CD4-positive, alpha-beta T cell (primary cell): ENCODE results near the gene SHOC1. TPM values are rescaled to one million over a fixed set of nuclear protein-coding genes. Genes with fewer than 3 reads are reported as not detected.

Experiments
- ATAC-seq: fragments of 200-7000 bp; cut with Tn5 transposase; one replicate; pipeline ENCODE4 v1.10.0; 2022; ENCODE audit warnings: mild to moderate bottlenecking; ENCODE audit not compliant: poor library complexity
- CTCF ChIA-PET: fragments of 350-600 bp; sonication (Branson Sonifier 250); formaldehyde crosslinking; loops from one replicate; lab custom pipeline; 2021; ENCODE audit warnings: antibody characterized with exemption, inconsistent platforms; lab: Charles Lee
- POLR2A ChIA-PET: fragments of 350-600 bp; sonication (Branson Sonifier 250); formaldehyde crosslinking; loops from one replicate; lab custom pipeline; 2021; ENCODE audit warnings: antibody characterized with exemption, inconsistent platforms; lab: Charles Lee
- DNase-seq, 14 experiments: peaks; one replicate each; pipeline ENCODE4 v3.0.0-alpha.2; 2013 to 2020; ENCODE audit warnings: mixed read lengths in 2 of 14
- H3K27ac ChIP-seq, 2 donors: one replicate each; pipeline versions ENCODE4 v1.5.1 to v1.7.0; 2013; ENCODE audit warnings: low read length in 2 of 2, low read depth in 1 of 2, mild to moderate bottlenecking in 1 of 2
- H3K27me3 ChIP-seq, 2 experiments: 1 replicate in 1 of 2; 2 replicates in 1 of 2; pipeline versions ENCODE4 v1.6.1 to v1.7.0; 2013; ENCODE audit warnings: low read length in 2 of 2, control low read depth in 1 of 2, mild to moderate bottlenecking in 1 of 2, moderate library complexity in 1 of 2; ENCODE audit not compliant: insufficient read depth in 2 of 2, control insufficient read depth in 1 of 2
- H3K36me3 ChIP-seq: one replicate; pipeline ENCODE4 v1.6.1; 2013; ENCODE audit warnings: low read length, control low read depth; ENCODE audit not compliant: insufficient read depth
- H3K4me1 ChIP-seq: one replicate; pipeline ENCODE4 v1.6.1; 2013; ENCODE audit warnings: low read length, control low read depth; ENCODE audit not compliant: insufficient read depth
- H3K4me3 ChIP-seq: one replicate; pipeline ENCODE4 v1.5.1; 2013; ENCODE audit warnings: mild to moderate bottlenecking, low read length, moderate library complexity
- H3K9me3 ChIP-seq, 2 experiments: 1 replicate in 1 of 2; 2 replicates in 1 of 2; pipeline versions ENCODE4 v1.6.1 to v1.7.0; 2013; ENCODE audit warnings: low read length in 2 of 2, mild to moderate bottlenecking in 2 of 2, control low read depth in 1 of 2, moderate library complexity in 1 of 2; ENCODE audit not compliant: control insufficient read depth in 1 of 2, insufficient read depth in 1 of 2
- H3K27ac Mint-ChIP-seq: one replicate; pipeline ENCODE4 v1.8.0; 2020; ENCODE audit warnings: mixed read lengths
- H3K27me3 Mint-ChIP-seq: one replicate; pipeline ENCODE4 v1.8.0; 2021; ENCODE audit warnings: mixed read lengths
- H3K36me3 Mint-ChIP-seq: one replicate; pipeline ENCODE4 v1.8.0; 2021; ENCODE audit warnings: low read depth, mixed read lengths
- H3K4me1 Mint-ChIP-seq: one replicate; pipeline ENCODE4 v1.8.0; 2021; ENCODE audit warnings: low read depth, mixed read lengths
- H3K4me3 Mint-ChIP-seq: one replicate; pipeline ENCODE4 v1.8.0; 2020; ENCODE audit warnings: mild to moderate bottlenecking, mixed read lengths
- H3K9me3 Mint-ChIP-seq: one replicate; pipeline ENCODE4 v1.8.0; 2020; ENCODE audit warnings: mixed read lengths
- CTCF ChIP-seq: fragments of 200-600 bp; IDR thresholded peaks from one replicate; pipeline ENCODE4 v1.8.0; 2022; ENCODE audit warnings: antibody characterized with exemption, mild to moderate bottlenecking
- intact Hi-C, 2 experiments: fragments of 100-400 bp; cut with DNase I in 1 of 2; cut with micrococcal nuclease in 1 of 2; formaldehyde crosslinking; loops; one replicate each; pipeline versions ENCODE4 v1.15.1 to v1.9.0; 2023 to 2025; cut with DNase I, micrococcal nuclease
- total RNA-seq, 174 experiments: library from RNA in 2 of 174; stranded (reverse) in 2 of 174; gene quantifications; one replicate each; pipeline ENCODE4 v1.2.3 and lab custom pipeline; 2021 to 2026

Gene SHOC1
- total RNA-seq, 2 experiments from 2014 or later = not detected

GRCh38 chr9:111759762-111760639 is 34.7 kb downstream of the SHOC1 start:
- Histone ChIP-seq H3K4me3 (no peak overlapping the region), H3K4me1 (no peaks in the 10 kb centered on the region), H3K27ac (no peak overlapping the region), H3K27me3 (no peaks in the 10 kb centered on the region), H3K9me3 (no peaks in the 10 kb centered on the region), H3K36me3 (no peaks in the 10 kb centered on the region)
- peak in 12 of 14 experiments; percentile 6 to 81 (median 32) for DNase-seq
- Mint-ChIP-seq H3K9me3 (no peaks in the 10 kb centered on the region), H3K36me3 (no peaks in the 10 kb centered on the region), H3K4me3 (no peak overlapping the region), H3K27ac (no peak overlapping the region), H3K27me3 (no peaks in the 10 kb centered on the region), H3K4me1 (peaks cover 5% of the 10 kb centered on the region)
- peak; percentile 88 for TF ChIP-seq CTCF
- POLR2A ChIA-PET = interaction anchor here (1.0 to 1.3 kb wide), 3 partner anchors 137 to 315 kb away, joined by 3 read pairs; partner anchors contain the start of gene UGCG
- CTCF ChIA-PET = interaction anchor here (0.6 to 2.7 kb wide), 4 partner anchors 14 to 317 kb away, joined by 3 to 31 read pairs (median 4); no protein-coding TSS in a partner anchor
- intact Hi-C loops = loop anchor here (1.0 to 10.0 kb wide), 10 partner anchors 67 to 1032 kb away; partner anchors contain the start of gene UGCG (in 1 of the 2)
- ATAC-seq = peak; percentile 85

- no peak overlapping the region for H3K27ac Mint-ChIP-seq
- Histone ChIP-seq H3K9me3 (peaks cover 0 to 10% of the 10 kb centered on the region in 2 experiments), H3K27me3 (no peaks in the 10 kb centered on the region), H3K4me1 (no peaks in the 10 kb centered on the region), H3K36me3 (no peaks in the 10 kb centered on the region), H3K27ac (no peak overlapping the region), H3K4me3 (no peak overlapping the region)
- no peak for ATAC-seq
- no peaks in the 10 kb centered on the region for H3K4me1 Mint-ChIP-seq
- H3K9me3 Mint-ChIP-seq = peaks cover 4% of the 10 kb centered on the region
- ChIA-PET POLR2A (interaction anchor here (0.6 kb wide), 1 partner anchor 320 kb away, joined by 4 read pairs; no protein-coding TSS in a partner anchor), CTCF (no interaction called here)
- no peak for TF ChIP-seq CTCF
- no peak overlapping the region for H3K4me3 Mint-ChIP-seq
- H3K36me3 Mint-ChIP-seq = peaks cover 19% of the 10 kb centered on the region
- no peaks in the 10 kb centered on the region for H3K27me3 Mint-ChIP-seq
- intact Hi-C loops = no loop called here
- DNase-seq = no peak
These were observed 39.9 kb downstream of the SHOC1 start for GRCh38 chr9:111754800-111755199.

- no peak for TF ChIP-seq CTCF
- Histone ChIP-seq H3K9me3 (peaks cover 0 to 10% of the 10 kb centered on the region in 2 experiments), H3K4me1 (no peaks in the 10 kb centered on the region), H3K27ac (no peak overlapping the region), H3K4me3 (no peak overlapping the region), H3K36me3 (no peaks in the 10 kb centered on the region), H3K27me3 (no peaks in the 10 kb centered on the region)
- H3K36me3 Mint-ChIP-seq = peaks cover 19% of the 10 kb centered on the region
- DNase-seq (no peak), ATAC-seq (no peak)
- no peak overlapping the region for H3K27ac Mint-ChIP-seq
- ChIA-PET CTCF (interaction anchor here (1.4 kb wide), 1 partner anchor 10 kb away, joined by 3 read pairs; no protein-coding TSS in a partner anchor), POLR2A (no interaction called here)
- no peaks in the 10 kb centered on the region for H3K4me1 Mint-ChIP-seq
- H3K27me3 Mint-ChIP-seq = no peaks in the 10 kb centered on the region
- no peak overlapping the region for H3K4me3 Mint-ChIP-seq
- peaks cover 4% of the 10 kb centered on the region for H3K9me3 Mint-ChIP-seq
- intact Hi-C loops = no loop called here
These were observed 42.3 kb downstream of the SHOC1 start for GRCh38 chr9:111752455-111752854.

Other genes starting within 250 kb of the SHOC1 start
- gene PTGR1, start 195.3 kb downstream of the SHOC1 start, total RNA-seq = under 1 TPM in 1 of 2 experiments, not detected in 1; 0.36 TPM
- 1 to 10 TPM; 4.5 to 4.8 TPM for gene DNAJC25, start 163.6 kb downstream of the SHOC1 start, total RNA-seq
- 1 to 10 TPM; 2.8 to 3.0 TPM for gene GNG10, start 133.3 kb downstream of the SHOC1 start, total RNA-seq
- gene UGCG, start 101.9 kb upstream of the SHOC1 start, total RNA-seq = 10 to 100 TPM; 42.1 to 44.0 TPM